ENCODE data around the gene COL23A1. TPM values are rescaled to one million over a fixed set of nuclear protein-coding genes. Genes with fewer than 3 reads are reported as not detected.

COL23A1 gene
- total RNA-seq, 1 experiment from 2014 or later, result 5.7 TPM

GRCh38 chr5:178625679-178626483 is 35.7 kb upstream of the COL23A1 start:
- peaks cover 38% of the 10 kb centered on the region for H3K4me1 ChIP-seq (ENCODE audit: low read length)
- no peaks in the 10 kb centered on the region for H3K9me2 ChIP-seq (replicated peaks; ENCODE audit: insufficient read depth, low read length)
- peak overlapping the region; percentile 95 for H3K9ac ChIP-seq (ENCODE audit: low read length)
- H2AFZ ChIP-seq (ENCODE audit: low read length), result peak overlapping the region; percentile 88; the same call in 1 of the 2 replicates
- H3K27ac ChIP-seq (ENCODE audit: low read length), result peak overlapping the region; percentile 50
- DNase-seq, result peak; percentile 64
- no peaks in the 10 kb centered on the region for H3K27me3 ChIP-seq (ENCODE audit: low read length)
- H3K9me3 ChIP-seq (ENCODE audit: low read length), result no peaks in the 10 kb centered on the region
- H3K79me2 ChIP-seq (ENCODE audit: low read length), result peaks cover 58% of the 10 kb centered on the region
- H3K4me3 ChIP-seq (ENCODE audit: low read length), result peak overlapping the region; percentile 100
- H3K4me2 ChIP-seq (ENCODE audit: low read depth, low read length, poor library complexity, severe bottlenecking), result peak overlapping the region; percentile 95
- H3K36me3 ChIP-seq (ENCODE audit: insufficient read depth, low read length), result peaks cover 24% of the 10 kb centered on the region
- peaks cover 7% of the 10 kb centered on the region; the same call in 1 of the 2 replicates for H4K20me1 ChIP-seq (ENCODE audit: insufficient read depth, low read depth, low read length)

GRCh38 chr5:178624631-178625546 is 34.7 kb upstream of the COL23A1 start:
- Histone ChIP-seq H3K36me3 (ENCODE audit: insufficient read depth, low read length) (peaks cover 33% of the 10 kb centered on the region), H4K20me1 (ENCODE audit: insufficient read depth, low read depth, low read length) (peaks cover 7% of the 10 kb centered on the region; the same call in 1 of the 2 replicates), H3K9ac (ENCODE audit: low read length) (peak overlapping the region; percentile 95), H3K9me2 (replicated peaks; ENCODE audit: insufficient read depth, low read length) (no peaks in the 10 kb centered on the region), H3K27ac (ENCODE audit: low read length) (peak overlapping the region; percentile 50; the same call in 1 of the 2 replicates), H3K4me3 (ENCODE audit: low read length) (peak overlapping the region; percentile 100), H3K79me2 (ENCODE audit: low read length) (peaks cover 68% of the 10 kb centered on the region), H3K9me3 (ENCODE audit: low read length) (no peaks in the 10 kb centered on the region), H3K4me1 (ENCODE audit: low read length) (peaks cover 34% of the 10 kb centered on the region), H3K27me3 (ENCODE audit: low read length) (no peaks in the 10 kb centered on the region), H3K4me2 (ENCODE audit: low read depth, low read length, poor library complexity, severe bottlenecking) (peak overlapping the region; percentile 95), H2AFZ (ENCODE audit: low read length) (no peak overlapping the region)
- DNase-seq, result peak; percentile 47

GRCh38 chr5:178622679-178623247 is 32.6 kb upstream of the COL23A1 start:
- no peak overlapping the region for H2AFZ ChIP-seq (ENCODE audit: low read length)
- no peak overlapping the region for H3K4me3 ChIP-seq (ENCODE audit: low read length)
- H3K27me3 ChIP-seq (ENCODE audit: low read length), result no peaks in the 10 kb centered on the region
- H3K9ac ChIP-seq (ENCODE audit: low read length), result no peak overlapping the region
- no peak for DNase-seq
- H3K9me3 ChIP-seq (ENCODE audit: low read length), result no peaks in the 10 kb centered on the region
- no peaks in the 10 kb centered on the region for H3K9me2 ChIP-seq (replicated peaks; ENCODE audit: insufficient read depth, low read length)
- H3K27ac ChIP-seq (ENCODE audit: low read length), result no peak overlapping the region
- H3K36me3 ChIP-seq (ENCODE audit: insufficient read depth, low read length), result peaks cover 51% of the 10 kb centered on the region
- peaks cover 23% of the 10 kb centered on the region for H3K4me1 ChIP-seq (ENCODE audit: low read length)
- peaks cover 78% of the 10 kb centered on the region for H3K79me2 ChIP-seq (ENCODE audit: low read length)
- no peak overlapping the region for H3K4me2 ChIP-seq (ENCODE audit: low read depth, low read length, poor library complexity, severe bottlenecking)
- peaks cover 7% of the 10 kb centered on the region; the same call in 1 of the 2 replicates for H4K20me1 ChIP-seq (ENCODE audit: insufficient read depth, low read depth, low read length)

DNA sequence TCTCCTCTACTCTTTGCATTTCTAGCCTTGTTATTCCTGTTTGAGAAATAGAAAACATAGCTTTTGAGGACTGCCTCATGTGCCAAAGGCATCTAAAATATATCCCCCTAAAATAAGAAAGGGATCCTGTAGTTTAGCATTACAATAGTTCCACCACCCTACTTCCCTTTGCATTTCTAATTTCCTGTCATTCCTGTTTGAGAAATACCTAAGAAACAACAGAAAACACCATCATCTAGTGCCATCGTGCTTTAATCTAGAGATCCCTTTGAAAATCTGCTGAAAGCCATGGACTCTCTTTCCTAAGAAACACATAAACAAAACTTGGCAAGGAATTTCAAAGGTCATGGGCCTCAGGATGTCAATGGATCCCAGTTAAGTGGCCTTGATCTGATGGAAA is 29.2 kb upstream of the COL23A1 start:
- Histone ChIP-seq H3K4me1 (ENCODE audit: low read length) (peaks cover 7% of the 10 kb centered on the region), H3K36me3 (ENCODE audit: insufficient read depth, low read length) (peaks cover 80% of the 10 kb centered on the region), H2AFZ (ENCODE audit: low read length) (no peak overlapping the region), H3K9me3 (ENCODE audit: low read length) (no peaks in the 10 kb centered on the region), H3K27me3 (ENCODE audit: low read length) (no peaks in the 10 kb centered on the region), H3K9me2 (replicated peaks; ENCODE audit: insufficient read depth, low read length) (no peaks in the 10 kb centered on the region), H3K79me2 (ENCODE audit: low read length) (peaks cover 67% of the 10 kb centered on the region), H4K20me1 (ENCODE audit: insufficient read depth, low read depth, low read length) (no peaks in the 10 kb centered on the region), H3K9ac (ENCODE audit: low read length) (no peak overlapping the region), H3K4me2 (ENCODE audit: low read depth, low read length, poor library complexity, severe bottlenecking) (no peak overlapping the region), H3K27ac (ENCODE audit: low read length) (no peak overlapping the region), H3K4me3 (ENCODE audit: low read length) (no peak overlapping the region)
- DNase-seq, result no peak

DNA sequence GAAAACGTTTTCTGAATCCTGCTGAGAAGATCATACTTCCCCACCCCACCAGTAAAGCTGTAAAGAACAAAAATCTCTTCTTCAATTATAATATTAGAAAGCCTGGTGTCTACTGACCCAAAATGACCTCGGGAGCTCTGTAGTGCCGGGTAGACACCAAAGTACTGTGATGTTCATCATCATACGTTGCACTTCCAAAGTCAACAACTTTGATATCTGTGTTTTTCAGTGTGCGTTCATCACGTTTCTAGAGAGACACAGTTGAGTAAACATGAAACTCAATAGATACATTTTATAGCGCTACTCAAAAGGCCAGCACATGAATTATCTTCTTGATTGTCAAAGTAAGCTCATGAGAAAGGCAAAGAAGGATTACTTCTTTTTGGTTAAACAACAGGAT is 22.1 kb upstream of the COL23A1 start:
- Histone ChIP-seq H3K9ac (ENCODE audit: low read length) (no peak overlapping the region), H3K79me2 (ENCODE audit: low read length) (peaks cover 39% of the 10 kb centered on the region), H3K4me2 (ENCODE audit: low read depth, low read length, poor library complexity, severe bottlenecking) (no peak overlapping the region), H3K4me1 (ENCODE audit: low read length) (no peaks in the 10 kb centered on the region), H4K20me1 (ENCODE audit: insufficient read depth, low read depth, low read length) (no peaks in the 10 kb centered on the region), H3K27me3 (ENCODE audit: low read length) (no peaks in the 10 kb centered on the region), H3K4me3 (ENCODE audit: low read length) (no peak overlapping the region), H3K9me2 (replicated peaks; ENCODE audit: insufficient read depth, low read length) (no peaks in the 10 kb centered on the region), H3K27ac (ENCODE audit: low read length) (no peak overlapping the region), H3K9me3 (ENCODE audit: low read length) (no peaks in the 10 kb centered on the region), H2AFZ (ENCODE audit: low read length) (no peak overlapping the region), H3K36me3 (ENCODE audit: insufficient read depth, low read length) (peaks cover 81% of the 10 kb centered on the region)
- DNase-seq, result no peak

- Histone ChIP-seq H3K27ac (ENCODE audit: low read length) (no peak overlapping the region), H3K9me2 (replicated peaks; ENCODE audit: insufficient read depth, low read length) (no peaks in the 10 kb centered on the region), H2AFZ (ENCODE audit: low read length) (no peak overlapping the region), H4K20me1 (ENCODE audit: insufficient read depth, low read depth, low read length) (no peaks in the 10 kb centered on the region), H3K4me3 (ENCODE audit: low read length) (no peak overlapping the region), H3K79me2 (ENCODE audit: low read length) (peaks cover 9% of the 10 kb centered on the region), H3K4me1 (ENCODE audit: low read length) (no peaks in the 10 kb centered on the region), H3K27me3 (ENCODE audit: low read length) (no peaks in the 10 kb centered on the region), H3K9ac (ENCODE audit: low read length) (no peak overlapping the region), H3K4me2 (ENCODE audit: low read depth, low read length, poor library complexity, severe bottlenecking) (no peak overlapping the region), H3K9me3 (ENCODE audit: low read length) (no peaks in the 10 kb centered on the region), H3K36me3 (ENCODE audit: insufficient read depth, low read length) (peaks cover 82% of the 10 kb centered on the region)
- no peak for DNase-seq
These were observed 16.1 kb upstream of the COL23A1 start for GRCh38 chr5:178606269-178606668.

DNA sequence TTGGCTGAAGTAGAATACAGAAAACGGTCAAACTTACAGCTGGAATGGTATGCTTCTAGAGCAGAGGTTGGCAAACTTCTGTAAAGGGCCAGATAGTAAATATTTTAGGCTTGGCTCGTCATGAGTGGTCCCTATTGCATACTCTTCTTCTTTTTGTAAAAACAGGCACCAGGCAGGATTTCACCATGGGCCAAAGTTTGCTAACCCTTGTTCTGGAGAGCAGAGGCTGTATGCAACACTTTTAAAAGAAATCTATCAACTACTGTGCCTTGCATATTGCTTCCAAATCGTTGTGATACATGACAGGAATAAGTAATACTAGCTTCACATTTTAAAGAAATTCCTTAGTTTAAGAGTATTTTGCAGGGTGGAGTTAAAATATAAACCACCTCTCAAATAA is 15.6 kb upstream of the COL23A1 start:
- H3K36me3 ChIP-seq (ENCODE audit: insufficient read depth, low read length), result peaks cover 82% of the 10 kb centered on the region
- no peak overlapping the region for H3K4me3 ChIP-seq (ENCODE audit: low read length)
- H3K9me2 ChIP-seq (replicated peaks; ENCODE audit: insufficient read depth, low read length), result no peaks in the 10 kb centered on the region
- H3K4me2 ChIP-seq (ENCODE audit: low read depth, low read length, poor library complexity, severe bottlenecking), result no peak overlapping the region
- DNase-seq, result no peak
- no peaks in the 10 kb centered on the region for H3K9me3 ChIP-seq (ENCODE audit: low read length)
- no peaks in the 10 kb centered on the region for H3K4me1 ChIP-seq (ENCODE audit: low read length)
- peaks cover 6% of the 10 kb centered on the region; the same call in 1 of the 2 replicates for H3K79me2 ChIP-seq (ENCODE audit: low read length)
- H2AFZ ChIP-seq (ENCODE audit: low read length), result no peak overlapping the region
- H3K27ac ChIP-seq (ENCODE audit: low read length), result no peak overlapping the region
- H3K9ac ChIP-seq (ENCODE audit: low read length), result no peak overlapping the region
- no peaks in the 10 kb centered on the region for H3K27me3 ChIP-seq (ENCODE audit: low read length)
- H4K20me1 ChIP-seq (ENCODE audit: insufficient read depth, low read depth, low read length), result no peaks in the 10 kb centered on the region

DNA sequence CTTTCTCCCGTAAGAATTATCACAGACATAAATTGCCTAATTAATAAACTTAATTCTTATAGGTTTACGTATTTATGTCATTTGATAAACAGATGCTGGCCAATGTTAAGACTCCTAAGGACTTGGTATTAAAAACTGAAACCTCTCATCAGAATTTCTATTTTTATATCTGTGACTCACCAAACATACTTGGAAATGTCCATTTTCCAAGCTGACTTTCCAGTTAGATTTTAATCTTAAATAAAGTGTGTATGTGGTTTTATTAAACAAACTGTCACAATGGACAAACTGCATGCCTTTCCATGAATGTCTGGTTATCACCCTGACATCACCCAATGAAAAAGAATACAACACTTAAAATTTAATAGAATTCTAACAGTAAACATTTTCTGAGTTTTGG is 12.6 kb upstream of the COL23A1 start:
- no peaks in the 10 kb centered on the region for H3K9me2 ChIP-seq (replicated peaks; ENCODE audit: insufficient read depth, low read length)
- peaks cover 1% of the 10 kb centered on the region; the same call in 1 of the 2 replicates for H3K9me3 ChIP-seq (ENCODE audit: low read length)
- H3K27me3 ChIP-seq (ENCODE audit: low read length), result no peaks in the 10 kb centered on the region
- H4K20me1 ChIP-seq (ENCODE audit: insufficient read depth, low read depth, low read length), result no peaks in the 10 kb centered on the region
- no peak overlapping the region for H3K27ac ChIP-seq (ENCODE audit: low read length)
- no peak overlapping the region for H3K4me2 ChIP-seq (ENCODE audit: low read depth, low read length, poor library complexity, severe bottlenecking)
- DNase-seq, result no peak
- H3K4me1 ChIP-seq (ENCODE audit: low read length), result no peaks in the 10 kb centered on the region
- H3K4me3 ChIP-seq (ENCODE audit: low read length), result no peak overlapping the region
- peaks cover 67% of the 10 kb centered on the region for H3K36me3 ChIP-seq (ENCODE audit: insufficient read depth, low read length)
- H2AFZ ChIP-seq (ENCODE audit: low read length), result no peak overlapping the region
- no peaks in the 10 kb centered on the region for H3K79me2 ChIP-seq (ENCODE audit: low read length)
- H3K9ac ChIP-seq (ENCODE audit: low read length), result no peak overlapping the region
